NCI-H1048 (cell line): ENCODE data around the gene CHST3.
"Not testable (repeated sequence)": the region's sequence is repeated elsewhere in the genome, so short reads cannot be mapped to it uniquely, and the experiment has no call there.

Source experiments
- DNase-seq: peaks from one replicate; lab custom pipeline; 2025; lab: John Stamatoyannopoulos, UW

Gene CHST3

DNA sequence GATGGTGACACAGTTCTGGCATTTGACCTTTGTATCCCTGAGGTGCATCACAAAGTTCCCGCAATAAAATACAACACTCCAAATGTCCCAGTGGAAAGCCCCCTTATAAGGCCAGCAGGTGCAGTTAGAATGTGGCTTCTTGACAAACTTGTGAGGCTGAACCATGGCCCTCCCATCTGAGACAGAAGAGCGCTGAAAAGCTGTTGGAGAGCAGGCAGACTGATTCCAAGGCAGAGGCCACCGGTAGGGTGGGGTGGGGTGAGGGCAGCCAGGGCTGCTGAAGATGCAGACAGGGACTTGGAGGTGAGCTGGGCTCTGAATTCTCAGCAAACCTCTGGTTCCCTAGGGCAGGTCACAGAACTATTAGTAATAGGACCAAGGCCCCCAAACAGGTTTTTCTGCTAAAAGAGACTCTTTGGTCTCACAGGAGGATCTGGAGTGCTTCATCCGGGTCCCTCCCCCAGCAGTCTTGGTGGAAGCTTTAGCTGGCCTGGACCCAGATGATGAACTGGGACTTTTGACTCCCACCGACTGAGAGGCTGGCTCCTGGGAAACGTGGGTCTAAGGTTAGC is 15.6 kb upstream of the CHST3 start:
- DNase-seq = no peak

DNA sequence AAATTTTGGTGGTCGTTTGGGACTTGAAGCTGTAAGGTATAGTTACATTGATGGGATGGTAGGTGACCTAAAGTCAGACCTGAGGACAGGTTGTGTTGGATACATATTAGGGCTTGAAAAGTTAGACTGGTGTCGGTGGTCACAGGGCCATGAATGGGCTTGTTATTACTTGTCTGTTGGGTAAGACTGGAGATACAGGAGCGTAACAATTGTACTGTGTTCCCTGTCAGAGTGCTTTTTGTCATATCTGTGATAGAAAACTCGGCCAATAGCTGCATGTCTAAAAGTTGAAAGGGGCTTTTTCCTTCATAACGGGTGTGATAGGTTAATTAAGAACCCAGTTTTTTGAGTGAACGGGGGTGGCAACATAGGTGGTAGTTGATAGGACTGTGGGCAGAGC is 13.5 kb upstream of the CHST3 start:
- no peak for DNase-seq

DNA sequence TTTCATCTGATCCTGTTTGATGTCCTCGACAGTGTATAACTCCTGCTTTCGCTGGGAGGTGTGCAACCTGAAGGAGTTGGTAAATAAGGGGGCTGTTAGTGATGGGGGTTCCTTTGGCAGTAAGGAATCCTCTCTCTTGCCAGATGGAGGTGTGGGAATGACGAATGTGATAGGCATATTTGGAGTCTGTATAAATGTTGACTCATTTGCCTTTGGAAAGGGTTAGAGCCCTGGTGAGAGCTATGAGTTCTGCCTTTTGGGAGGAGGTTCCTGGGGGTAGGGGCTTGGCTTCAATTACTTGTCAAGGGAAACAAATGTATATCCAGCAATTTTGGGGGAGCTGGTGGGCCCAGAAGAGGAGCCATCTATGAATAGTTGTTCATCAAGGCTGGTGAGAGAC is 11.4 kb upstream of the CHST3 start:
- DNase-seq = no peak

DNA sequence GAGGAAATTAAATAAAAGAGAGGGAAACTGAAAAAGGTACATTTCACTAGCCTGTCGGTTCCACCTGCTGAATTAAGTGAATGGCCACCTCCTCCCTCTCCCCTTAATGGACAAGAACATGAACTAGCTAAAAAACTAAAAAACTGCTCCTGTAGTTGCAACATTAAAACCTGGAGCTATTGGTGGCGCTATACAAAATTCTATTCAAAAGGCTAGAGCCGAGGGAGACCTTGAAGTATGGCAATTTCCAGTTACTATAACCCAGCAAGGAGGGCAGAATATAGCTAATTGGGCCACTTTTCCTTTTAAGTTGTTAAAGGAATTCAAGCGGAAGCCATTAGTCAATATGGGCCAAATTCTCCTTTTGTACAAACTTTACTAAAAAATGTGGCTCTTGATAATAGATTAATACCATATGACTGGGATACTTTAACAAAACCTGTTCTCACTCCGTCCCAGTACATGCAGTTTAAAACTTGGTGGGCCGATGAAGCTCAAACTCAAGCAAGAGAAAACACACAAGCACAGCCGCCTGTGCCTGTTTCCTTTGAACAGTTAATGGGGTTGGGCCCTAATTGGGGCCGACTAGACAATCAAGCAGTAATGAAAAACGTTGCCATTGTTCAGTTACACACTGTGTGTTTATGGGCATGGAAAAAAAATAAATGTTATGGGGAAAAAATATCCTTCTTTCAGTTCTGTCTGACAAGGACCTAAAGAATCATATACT is 6.5 kb upstream of the CHST3 start:
- DNase-seq = no peak

DNA sequence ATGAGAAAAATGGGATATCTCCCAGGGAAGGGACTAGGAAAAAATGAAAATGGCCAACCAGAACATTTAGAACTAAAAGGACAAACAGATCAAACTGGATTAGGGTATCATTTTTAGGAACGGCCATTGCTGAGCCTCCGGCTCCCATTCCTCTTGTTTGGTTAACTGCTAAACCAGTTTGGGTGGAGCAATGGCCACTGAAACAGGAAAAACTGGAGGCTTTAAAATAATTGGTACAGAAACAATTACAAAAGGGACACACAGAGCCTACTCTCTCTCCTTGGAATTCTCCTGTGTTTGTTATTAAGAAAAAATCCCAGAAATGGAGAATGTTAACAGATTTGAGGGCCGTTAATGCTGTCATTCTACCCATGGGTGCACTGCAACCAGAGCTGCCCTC is 4.7 kb upstream of the CHST3 start:
- no peak for DNase-seq

DNA sequence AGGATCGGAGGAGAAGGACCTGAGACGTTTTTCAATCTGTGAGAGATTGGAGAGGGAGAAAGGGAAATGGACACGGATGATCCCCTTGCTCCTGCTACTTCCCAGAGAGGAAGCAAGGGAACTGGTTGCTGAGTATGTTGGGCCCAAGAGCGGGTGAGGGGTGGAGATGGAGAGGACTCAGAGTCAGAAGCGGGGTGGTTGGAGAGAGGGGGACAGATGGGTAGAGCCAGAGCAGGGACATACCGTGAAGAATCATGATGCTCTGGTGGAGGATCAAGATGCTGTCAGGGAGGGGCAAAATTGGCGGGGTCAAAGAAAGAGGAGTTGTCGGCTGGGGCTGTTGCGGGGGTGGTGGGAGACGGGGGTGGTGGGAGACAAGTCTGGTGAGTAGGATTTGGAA is 2.4 kb upstream of the CHST3 start:
- no peak for DNase-seq

DNA sequence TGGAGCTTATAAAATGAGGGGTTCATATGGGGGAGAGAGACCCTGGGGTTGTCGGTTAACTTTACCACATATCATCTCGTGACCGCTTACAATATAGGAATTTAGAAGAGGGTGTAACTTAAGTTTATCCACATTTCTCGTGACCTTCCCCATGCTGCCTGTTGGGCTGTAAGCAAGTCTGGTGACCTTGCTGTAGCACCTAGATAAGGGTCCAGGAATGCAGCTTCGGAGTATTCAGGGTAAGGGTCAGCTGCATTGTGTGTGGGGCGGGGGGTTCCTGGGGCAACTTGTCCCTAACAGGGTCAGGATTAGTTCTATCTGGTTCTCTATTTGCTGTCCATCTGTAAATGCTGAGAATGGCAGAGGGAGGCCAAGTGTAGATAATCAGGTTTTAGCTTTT is 1.3 kb upstream of the CHST3 start:
- DNase-seq = no peak

DNA sequence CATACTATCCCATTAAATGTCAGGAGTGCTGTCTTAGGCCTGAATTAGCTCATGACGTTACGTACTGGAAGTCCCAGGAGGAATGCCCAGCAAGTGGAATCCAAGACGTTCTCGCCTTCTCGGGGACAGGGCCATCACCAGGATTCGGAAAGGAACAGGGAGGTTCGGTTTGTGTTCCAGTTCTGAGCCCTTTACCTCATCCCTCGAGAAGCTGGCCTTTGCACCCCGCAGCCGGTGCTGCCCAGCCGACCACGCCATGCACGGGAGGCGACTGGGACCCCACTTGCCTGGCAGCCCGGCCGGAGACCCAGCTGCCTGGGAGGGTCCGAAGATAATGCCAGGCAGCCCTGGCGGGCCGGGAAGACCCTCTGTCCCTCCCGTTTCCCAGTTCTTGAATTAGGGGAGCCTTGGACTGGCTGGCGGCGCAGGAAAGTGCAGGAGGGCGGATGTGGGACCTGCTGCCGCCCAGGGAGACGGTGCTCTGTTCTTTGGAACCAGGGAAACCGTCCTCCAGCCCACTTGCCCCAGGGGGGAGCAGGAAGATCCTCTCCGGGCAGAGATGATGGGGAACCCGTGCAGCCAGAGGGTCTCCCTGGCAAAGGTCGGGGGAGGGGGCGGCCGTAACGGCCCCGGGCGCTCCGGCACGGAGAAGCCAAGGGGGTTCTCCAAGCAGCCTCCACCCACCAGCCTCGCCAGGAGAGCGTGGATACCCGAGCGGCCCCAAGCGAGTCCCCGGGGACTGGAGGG is 671 bp upstream of the CHST3 start:
- no peak for DNase-seq

DNA sequence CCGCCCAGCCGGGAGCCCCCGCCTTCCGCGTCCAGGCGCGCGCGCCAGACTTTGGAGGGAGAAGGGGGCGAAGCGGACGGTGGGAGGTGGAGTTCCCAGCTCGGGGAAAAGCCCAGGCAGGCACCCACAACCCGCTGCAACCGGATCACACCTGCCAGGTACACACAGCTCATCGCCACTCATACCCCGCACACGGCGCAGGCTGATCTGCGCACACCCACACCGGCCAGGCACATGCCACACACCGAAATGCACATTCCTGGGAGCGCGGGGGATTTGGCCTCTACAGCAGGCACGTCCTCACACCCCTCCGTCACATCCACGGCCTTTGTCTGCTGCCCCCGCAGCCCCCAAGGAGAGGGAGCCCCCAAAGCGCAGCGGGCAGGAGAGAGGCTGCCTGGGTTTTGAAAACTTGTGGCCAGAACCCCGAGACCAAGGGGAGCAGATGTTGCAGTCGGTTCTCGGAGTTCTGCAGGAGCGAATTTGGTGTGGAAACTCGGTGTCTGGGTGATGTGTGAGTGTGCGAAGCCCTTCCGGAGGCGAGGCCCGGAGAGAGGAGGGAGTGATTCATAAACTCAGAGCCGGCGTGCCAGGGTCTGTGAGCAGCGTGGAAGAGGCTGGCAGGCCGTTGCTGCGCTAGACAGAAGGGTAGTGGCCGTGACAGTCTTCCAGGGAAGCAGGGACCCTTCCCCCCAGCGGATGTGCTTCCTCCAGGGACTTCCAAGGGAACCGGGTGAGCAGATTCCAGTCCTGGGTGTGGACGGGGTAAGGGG is 734 bp downstream of the CHST3 start:
- DNase-seq = peak; percentile 11

DNA sequence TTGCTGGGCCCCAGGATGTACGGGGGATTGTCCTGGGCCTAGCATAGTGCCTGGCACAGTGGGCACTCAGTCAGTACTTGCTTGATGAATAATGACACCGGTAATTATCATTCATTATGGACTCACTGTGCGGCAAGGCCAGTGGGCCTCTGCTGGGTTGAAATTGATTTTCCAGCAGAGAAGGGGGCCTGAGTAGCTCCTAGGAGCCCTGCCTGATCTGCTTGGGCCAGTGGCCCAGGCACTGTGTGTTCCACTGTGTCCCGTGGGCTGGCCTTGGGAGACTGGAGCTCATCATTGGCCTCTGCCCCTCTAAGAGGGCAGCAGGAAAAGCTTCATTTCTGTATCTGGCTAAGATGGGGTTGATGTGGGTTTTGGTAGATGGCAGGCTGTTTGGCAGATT is 1.4 kb downstream of the CHST3 start:
- no peak for DNase-seq

DNA sequence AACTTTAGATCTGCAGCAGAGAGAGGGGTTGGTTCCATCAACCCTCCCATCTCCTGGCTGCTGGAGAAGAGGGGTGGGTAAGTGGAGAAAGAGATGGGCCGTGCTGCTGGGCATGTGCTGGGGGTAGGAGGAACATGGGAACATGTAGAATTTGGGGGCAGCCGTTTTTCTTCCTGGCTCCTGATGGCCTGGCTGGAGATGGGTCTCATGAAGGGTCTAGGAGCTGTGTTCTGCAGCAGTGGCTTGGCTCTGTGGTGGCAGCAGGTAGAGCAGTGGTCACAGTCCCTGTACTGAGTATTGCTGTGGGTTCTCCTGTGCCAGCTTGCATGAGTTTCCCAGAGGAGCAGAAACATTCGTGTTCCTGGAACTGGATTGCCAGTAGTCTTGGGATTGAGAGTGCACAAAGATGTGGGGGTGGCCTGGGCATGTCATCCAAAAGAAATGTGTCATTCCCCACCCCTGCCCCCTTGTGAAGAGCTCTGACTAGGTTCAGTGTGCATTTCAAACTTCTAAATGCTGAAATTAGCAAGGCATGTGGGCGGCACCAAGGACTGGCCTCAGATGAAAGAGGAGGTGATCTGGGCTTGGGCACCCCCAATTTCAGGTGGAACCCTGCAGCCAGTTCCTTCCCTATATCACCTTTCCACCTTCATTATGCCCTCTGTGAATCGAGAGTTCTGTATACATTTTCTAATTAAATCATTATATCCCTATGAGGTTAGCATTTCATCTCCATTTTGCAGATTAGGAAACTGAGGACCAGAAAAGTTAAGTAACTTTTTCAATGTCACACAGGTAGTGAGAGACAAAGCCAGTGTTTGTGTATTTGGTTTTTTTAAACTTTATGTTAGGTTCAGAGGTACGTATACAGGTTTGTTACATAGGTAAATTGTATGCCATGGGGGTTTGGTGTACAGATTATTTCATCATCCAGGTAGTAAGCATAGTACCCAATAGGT is 2.1 kb downstream of the CHST3 start:
- no peak for DNase-seq

DNA sequence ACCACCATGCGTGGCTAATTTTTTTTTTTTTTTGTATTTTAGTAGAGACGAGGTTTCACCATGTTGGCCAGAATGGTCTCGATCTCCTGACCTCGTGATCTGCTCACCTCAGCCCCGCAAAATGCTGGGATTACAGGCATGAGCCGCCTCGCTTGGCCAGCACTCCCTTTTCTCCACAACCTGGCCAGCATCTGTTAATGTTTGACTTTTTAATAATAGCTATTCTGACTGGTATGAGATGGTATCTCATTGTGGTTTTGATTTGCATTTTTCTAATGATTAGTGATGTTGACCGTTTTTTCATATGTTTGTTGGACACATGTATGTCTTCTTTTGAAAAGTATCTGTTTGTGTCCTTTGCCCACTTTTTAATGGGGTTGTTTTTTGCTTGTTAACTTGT is 3.8 kb downstream of the CHST3 start:
- DNase-seq = not testable (repeated sequence)

DNA sequence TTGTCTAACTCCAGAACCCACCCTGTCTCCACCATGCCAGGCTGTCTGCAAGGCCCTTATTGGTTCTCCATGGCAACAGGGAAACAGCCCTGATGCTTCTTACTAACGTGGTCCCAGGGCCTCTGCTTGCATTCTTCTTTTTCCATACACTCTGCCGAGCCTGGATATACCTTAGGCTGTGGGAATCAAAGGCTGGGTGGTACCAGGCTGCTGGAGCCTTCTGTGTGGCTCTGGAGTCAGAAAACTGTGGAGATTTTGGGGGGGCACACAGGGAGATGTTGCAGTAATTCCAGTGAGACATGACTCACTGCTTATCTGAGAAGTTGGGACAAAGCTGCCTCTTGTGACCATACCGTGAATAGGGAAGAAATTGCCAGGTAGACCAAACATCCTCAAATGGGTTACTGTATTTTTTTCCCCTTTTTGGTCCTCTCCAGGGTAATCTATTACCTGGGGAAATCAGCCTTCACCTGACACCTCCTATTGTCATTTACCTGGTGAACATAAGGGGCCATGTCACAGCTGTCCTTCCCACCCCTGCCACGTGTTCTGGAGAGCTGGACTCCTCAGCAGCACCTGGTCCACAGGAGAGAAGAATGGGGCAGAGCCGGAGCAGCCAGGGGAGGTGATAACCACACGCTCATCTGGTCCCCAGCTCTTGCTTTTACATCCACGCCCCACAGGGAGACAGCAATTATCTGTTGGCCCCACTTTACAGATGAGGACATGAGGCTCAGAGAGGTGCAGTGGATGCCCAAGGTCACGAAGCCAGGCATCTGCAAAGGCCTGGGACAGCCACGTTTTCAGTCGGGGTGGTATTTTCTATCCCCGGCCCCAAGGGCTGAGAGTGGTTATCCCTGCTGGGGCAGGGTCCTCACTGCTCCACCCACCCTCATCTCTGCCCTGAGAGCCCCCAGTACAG is 4.6 kb downstream of the CHST3 start:
- no peak for DNase-seq

DNA sequence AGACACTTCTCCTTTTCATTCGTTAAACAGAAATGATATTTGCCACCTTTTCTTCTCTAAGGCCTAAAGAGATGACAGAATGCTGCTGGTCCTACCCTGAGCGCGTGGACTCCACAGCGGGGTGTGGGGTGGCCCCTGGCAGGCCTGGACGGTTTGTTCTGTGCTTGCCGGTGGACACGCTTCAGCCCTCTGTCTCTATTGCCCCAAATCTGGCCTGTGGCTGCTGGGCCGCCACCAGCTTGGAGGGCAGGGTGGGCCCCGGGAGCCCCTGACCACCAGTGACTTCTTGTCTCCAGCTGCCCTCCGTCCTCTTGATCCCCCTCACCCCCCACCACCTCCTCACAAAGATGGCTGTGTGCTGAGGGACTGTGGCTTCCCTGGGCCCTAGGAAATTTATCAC is 5.7 kb downstream of the CHST3 start:
- no peak for DNase-seq

DNA sequence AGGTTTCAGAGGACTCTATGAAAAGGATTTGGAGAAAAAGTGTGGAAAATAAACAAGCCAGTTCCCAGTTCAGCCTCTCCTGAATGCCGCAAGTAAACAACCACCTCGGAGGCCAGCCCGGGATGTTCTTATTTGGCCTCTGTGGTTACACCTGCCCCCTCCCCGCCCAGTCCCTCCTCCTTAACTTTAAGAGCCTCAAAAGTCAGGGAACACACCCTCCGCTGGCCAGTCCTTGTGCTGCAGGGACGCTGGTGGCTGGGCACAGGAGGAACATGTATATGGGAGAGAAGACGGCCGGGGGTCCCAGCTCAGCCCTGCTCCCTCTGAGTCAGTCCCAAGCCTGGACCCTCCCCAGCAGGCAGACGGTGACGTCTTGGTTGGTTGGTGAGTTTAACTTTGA is 6.1 kb downstream of the CHST3 start:
- no peak for DNase-seq

DNA sequence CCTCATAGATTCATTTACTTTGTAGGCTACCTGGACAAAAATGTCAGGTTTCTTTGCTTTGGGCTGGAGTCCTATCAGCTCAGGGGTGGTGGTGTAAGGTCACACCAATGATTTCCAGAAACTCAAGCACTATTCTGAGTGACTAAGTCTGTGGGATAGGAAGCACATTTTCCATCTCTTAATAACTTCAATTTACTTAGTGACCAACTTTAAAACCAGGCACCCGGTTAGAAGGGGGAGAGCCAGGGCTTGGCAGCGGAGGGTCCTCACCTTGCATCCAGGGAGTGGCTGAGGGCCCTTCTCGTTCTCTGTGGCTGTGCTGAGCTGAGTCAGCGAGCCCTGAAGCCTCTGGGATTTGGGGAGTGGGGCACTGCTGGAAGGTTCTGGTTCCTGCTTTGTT is 6.7 kb downstream of the CHST3 start:
- DNase-seq = no peak

DNA sequence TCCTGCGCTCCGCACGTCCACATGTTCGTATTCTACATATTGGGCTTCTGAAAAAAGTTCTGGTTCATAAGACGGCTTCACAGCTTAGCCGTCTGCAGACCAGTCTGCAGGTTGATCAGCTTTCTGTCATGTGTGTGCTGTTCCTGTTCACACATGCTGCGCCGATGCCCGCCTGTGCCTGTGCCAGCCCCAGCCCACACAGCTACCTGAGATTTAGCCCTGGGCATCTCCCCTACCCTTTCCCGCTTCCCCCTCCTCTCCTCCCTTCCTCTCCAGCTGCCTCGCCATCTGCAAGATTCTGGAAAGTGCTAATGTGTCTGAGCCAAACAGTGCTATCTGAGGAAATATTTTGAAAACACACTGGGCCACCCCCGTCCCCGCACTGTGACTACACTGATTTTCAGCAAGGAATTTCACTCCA is 7.1 kb downstream of the CHST3 start:
- DNase-seq = no peak

DNA sequence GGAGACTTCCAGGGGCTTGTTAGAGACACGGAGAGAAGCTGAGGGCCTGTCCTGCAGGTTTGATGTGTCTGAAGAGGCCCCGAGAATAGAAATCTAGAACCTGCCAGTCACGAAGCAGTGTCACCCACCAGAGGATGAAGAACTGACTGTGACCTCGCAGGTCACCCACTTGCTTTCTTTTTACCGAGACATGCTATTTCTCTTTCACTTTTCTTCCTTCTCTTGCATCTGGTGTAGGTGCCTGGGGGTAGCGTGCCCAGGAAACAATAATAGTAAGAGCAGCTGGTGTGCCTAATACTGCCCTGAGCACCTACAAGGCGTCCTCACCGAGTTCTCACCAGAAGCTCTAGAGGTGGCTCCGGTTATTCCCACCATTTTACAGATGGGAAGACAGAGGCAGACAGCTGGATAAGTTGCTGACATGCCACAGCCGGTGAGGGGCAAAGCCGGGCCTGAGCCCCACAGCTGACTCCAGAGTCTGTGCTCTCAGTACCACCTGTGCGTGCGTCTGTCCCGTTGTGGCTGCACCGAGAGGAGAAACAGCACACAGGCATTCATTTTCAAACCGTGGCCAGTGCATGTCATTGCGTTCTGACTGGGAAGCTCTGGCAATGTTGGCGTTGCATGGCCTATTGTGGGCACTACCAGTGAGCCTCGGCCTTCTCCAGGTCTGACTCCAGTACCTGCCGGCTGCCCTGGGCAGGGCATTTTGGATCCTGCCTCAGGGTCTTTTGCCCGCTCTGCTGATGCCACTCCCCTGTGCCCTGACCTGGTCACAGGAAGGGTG is 7.8 kb downstream of the CHST3 start:
- DNase-seq = no peak
